ENCODE measurements around the gene SAE1. TPM values are rescaled to one million over a fixed set of nuclear protein-coding genes. Genes with fewer than 3 reads are reported as not detected.
A peak's percentile ranks its signal among the peaks of the same experiment; 100 is the strongest.

SAE1 gene
- polyA plus RNA-seq, 3 donors: 88.7 to 137 (median 127) TPM

DNA sequence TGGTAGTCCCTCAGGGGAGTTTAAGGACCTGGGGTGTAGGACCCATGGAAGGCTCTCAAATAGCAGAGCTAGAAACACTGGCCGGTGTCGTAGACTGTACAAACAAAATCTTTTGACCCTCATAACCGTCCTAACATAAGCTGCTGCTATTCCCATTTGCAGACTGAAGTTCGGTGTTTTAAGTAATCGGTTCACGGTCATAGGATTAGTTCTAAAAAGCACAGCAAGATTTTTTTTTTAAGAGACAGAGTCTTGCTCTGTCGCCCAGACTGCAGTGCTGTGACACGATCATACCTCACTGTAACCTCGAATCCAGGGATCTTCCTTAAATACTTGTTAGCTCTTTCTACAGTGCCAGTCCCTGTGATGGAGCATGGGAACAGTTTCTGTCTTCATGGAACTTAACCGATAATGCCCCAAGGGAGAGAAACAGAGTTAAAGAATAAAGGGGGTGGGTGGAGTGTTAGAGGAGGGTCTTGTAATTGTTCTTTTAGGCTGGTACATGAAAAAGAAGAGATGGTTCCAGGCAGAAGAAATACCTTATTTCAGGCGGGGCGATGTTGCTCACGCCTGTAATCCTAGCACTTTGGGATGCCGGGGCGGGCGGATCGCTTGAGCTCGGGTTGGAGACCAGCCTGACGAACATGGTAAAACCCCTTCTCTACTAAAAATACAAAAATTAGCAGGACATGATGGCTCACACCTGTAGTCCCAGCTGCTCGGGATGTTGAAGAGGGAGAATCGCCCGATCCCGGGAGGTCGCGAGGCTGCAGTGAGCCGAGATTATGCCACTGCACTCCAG lies 16.6 kb upstream of the SAE1 start:
- DNase-seq (ENCODE audit: extremely low read depth in 1 of 11, low read depth in 9 of 11, low spot score in 4 of 11): no peak

DNA sequence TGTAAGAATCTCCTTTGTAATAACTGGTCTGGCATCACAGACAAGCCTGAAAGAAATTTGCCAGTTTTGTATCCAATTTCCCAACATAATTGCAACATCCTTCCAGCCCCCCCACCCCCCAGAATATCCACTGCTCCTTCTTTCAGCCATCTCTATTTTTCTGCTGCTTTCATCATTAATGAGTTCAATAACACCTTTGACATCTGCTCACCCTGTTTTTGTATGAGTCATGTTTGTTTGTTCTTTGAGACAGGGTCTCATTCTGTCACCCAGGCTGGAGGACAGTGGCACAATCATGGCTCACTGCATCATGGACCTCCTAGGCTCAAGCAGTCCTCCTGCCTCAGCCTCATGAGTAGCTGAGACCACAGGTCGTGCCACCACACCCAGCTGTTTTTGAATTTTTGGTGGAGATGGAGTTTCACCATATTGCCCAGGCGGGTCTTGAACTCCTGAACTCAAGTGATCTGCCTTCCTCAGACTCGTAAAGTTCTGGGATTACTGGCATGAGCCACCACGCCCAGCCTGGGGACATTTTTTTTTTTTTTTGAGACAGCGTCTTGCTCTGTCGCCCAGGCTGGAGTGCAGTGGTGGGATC lies 10.1 kb upstream of the SAE1 start:
- no peak for DNase-seq (ENCODE audit: extremely low read depth in 1 of 11, low read depth in 9 of 11, low spot score in 4 of 11)

DNA sequence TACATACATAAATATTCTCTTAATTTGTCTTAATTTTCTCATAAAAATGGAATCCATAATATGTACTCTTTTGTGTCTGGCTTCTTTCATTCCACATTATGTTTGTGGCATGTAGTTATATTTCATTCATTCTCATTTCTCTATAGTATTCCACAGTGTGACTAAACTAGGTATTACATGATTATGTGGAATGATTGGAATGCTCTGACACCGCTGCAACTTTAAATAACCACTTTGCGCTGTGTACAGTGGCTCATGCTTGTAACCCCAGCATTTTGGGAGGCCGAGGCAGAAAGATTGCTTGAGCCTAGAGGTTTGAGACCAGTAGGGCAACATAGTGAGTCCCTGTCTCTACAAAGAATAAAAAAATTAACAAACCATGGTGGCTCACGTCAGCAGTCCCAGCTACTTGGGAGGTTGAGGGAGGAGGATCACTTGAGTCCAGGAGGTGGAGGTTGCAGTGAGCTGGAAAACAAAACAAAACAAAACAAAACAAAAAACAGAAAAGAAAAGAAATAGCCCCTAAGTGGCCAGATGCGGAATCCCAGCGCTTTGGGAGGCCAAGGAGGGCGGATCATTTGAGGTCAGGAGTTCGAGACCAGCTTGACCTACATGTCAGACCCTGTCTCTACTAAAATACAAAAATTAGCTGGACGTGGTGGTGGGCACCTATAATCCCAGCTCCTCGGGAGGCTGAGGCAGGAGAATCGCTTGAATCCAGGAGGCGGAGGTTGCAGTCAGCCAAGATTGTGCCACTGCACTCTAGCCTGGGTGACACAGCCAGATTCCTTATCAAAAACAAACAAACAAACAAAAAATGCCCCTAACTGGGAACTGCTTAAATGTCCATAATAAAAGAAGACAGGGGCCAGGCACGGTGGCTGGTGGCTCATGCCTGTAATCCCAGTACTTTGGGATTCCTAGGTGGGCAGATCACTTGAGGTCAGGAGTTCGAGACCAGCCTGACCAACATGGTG lies 8.0 kb upstream of the SAE1 start:
- DNase-seq (ENCODE audit: extremely low read depth in 1 of 11, low read depth in 9 of 11, low spot score in 4 of 11): no peak

DNA sequence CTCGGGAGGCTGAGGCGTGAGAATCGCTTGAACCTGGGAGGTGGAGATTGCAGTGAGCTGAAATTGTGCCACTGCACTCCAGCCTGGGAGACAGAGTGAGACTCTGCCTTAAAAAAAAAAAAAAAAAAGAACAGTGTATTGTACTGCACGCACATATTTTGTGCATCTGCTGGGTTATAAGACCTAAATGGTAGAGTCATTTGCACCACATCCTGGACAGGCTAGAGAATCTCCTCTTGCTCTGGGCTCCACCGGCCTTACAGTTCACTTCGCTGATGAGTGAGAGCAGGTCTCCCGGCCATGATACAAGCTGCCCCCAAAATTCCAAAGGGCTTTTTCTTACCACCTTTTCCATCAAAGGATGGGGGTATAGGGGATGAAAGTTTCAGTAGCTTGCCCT lies 7.2 kb upstream of the SAE1 start:
- no peak for DNase-seq (ENCODE audit: extremely low read depth in 1 of 11, low read depth in 9 of 11, low spot score in 4 of 11)

DNA sequence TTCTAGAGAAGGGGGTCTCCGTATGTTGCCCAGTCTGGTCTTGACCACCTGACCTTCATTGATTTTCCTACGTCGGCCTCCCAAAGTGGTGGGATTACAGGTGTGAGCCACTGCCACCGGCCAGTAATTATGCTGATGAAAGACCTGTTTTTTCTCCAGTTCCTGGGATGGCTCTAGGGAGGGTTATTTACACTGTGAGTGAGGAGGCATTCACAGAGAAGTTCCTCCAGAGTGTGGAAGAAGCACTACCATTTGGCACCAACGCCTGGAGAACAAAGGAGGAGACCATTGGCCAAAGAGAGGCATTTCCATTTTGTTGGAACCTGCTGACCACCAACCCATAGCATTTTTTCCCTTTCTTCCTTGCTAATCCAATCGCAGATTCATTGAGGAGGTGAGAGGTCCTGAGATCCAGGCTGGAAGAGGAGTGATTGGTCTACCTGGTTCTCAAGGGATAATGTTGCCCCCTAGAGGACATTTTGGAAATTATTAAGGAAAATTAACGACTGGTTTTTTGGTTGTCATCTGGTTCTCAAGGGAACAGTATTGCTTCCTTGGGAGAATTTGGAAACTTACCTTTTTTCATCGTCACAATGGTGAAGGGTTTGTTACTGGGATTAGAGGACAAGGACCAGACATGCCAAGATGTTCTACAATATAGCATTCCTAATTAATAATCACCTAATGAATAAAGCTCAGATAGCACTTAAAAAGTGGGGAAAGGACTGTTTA lies 5.5 kb upstream of the SAE1 start:
- peak in 4 of 11 donors; percentile 59 to 78 (median 74) for DNase-seq (ENCODE audit: extremely low read depth in 1 of 11, low read depth in 9 of 11, low spot score in 4 of 11)

DNA sequence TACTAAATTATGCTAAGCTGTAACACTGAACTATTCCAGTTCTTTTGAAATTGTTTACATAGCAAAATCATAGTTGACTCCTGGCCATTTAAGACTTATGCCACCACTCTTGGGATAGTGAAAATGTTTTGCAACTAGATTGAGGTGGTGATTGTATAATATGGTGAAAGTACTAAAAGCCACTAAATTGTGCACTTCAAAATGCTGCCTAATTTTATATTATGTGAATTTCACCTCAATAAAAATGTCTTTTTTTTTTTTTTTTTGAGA lies 5.0 kb upstream of the SAE1 start:
- DNase-seq (ENCODE audit: extremely low read depth in 1 of 11, low read depth in 9 of 11, low spot score in 4 of 11): no peak

DNA sequence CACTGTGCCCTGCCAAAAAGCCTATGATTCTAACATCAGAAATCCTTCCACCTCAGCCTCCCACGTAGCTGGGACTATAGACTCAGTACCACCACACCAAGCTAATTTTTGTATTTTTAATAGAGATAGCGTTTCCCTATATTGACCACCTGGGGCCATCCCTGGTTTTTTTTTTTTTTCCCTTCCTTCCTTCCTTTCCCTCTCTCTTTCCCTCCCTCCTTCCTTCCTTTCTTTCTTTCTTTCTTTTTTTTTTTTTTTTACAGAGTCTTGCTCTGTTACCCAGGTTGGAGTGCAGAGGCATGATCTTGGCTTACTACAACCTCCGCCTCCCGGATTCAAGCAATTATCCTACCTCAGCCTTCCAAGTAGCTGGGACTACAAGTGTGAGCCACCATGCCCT lies 1.1 kb upstream of the SAE1 start:
- no peak for DNase-seq (ENCODE audit: extremely low read depth in 1 of 11, low read depth in 9 of 11, low spot score in 4 of 11)

DNA sequence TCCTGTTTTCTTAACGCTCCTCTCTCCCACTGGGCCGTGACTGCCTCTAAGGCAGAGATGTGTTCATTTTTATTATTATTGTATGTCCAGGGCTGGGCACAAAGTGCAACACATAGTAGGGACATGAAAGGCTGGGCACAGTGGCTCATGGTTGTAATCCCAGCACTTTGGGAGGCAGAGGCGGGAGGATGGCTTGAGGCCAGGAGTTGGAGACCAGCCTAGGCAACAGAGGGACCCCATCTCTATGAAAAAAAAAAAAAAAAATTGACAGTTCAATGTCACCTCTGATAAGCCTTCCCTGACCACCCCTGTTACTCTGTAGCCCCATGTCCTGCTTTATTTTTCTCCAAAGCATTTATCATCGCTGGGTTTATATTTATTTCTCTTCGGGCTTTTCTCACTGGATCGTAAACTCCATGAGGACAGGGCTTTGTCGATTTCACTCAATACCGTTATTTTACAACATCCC lies 481 bp upstream of the SAE1 start:
- no peak for DNase-seq (ENCODE audit: extremely low read depth in 1 of 11, low read depth in 9 of 11, low spot score in 4 of 11)

DNA sequence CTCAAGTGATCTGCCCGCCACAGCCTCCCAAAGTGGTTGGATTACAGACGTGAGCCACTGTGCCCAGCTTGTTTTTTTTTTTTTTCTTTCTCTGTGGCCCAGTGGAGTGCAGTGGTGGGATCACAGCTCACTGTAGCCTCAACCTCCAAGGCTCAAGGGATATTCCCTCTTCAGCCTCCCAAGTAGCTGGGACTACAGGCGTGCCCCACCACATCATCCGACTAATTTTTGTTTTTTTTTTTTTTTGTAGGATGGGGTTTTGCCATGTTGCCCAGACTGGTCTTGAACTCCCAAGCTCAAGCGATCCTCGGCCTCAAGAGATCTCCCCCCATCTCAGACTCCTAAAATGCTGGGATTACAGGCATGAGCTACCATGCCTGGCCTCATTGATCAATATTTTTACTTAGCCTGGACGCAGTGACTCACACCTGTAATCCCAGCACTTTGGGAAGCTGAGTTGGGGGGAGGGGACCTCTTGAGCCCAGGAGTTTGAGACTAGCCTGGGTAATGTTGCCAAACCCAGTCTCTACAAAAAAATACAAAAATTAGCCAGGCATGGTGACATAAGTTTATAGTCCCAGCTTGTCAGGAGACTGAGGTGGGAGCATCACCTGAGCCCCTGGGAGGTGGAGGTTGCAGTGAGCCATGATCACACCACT lies 1.7 kb downstream of the SAE1 start:
- no peak for DNase-seq (ENCODE audit: extremely low read depth in 1 of 11, low read depth in 9 of 11, low spot score in 4 of 11)

DNA sequence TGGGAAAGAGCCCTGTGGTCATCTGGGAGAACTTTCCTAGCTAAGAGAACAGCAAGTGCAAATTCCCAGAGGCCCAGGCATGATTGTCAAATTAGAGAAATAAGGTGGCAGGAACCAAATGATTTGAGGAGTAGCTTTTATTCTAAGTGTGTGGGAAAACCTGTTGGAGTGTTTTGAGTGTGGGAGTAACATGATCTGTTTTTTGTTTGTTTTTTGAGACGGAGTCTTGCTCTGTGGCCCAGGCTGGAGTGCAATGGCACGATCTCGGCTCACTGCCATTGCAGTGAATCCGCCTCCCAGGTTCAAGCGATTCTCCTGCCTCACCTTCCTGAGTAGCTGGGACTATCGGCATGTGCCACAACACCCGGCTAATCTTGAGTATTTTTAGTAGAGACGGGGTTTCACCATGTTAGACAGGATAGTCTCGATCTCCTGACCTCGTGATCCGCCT lies 2.4 kb downstream of the SAE1 start:
- no peak for DNase-seq (ENCODE audit: extremely low read depth in 1 of 11, low read depth in 9 of 11, low spot score in 4 of 11)

DNA sequence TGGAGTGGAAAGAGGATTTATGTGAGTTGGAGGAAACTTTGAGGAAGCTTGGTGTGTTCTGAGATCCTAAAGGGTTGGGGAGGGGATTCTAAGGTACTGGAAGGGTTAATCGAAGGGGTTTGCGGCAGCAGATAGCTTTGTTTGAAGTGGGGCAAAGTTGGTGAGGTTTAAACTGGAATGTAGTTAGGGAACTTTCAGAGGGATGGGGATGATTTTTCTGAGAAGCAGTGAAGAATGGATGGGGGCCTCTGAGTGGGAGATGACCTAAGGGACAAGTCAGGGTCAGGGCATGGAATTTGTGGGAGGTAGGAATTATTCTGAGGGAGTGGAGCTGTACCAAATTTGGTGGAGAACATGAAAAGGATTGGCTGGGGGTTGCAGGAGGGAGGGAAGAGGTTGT lies 3.9 kb downstream of the SAE1 start:
- no peak for DNase-seq (ENCODE audit: extremely low read depth in 1 of 11, low read depth in 9 of 11, low spot score in 4 of 11)

DNA sequence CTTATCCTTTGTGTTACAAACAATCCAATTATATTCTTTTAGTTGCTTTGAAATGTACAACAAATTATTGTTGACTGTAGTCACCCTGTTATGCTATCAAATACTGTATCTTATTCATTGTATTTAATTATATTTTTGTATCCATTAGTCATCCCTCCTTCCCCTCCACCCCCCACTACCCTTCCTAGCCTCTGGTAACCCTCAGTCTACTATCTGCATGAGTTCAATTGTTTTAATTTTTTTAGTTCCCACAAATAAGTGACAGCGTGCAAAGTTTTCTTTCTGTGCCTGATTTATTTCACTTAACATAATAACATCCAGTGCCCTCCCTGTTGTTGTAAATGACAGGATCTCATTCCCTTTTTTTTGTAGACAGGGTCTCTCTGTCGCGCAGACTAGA lies 4.5 kb downstream of the SAE1 start:
- DNase-seq (ENCODE audit: extremely low read depth in 1 of 11, low read depth in 9 of 11, low spot score in 4 of 11): no peak

DNA sequence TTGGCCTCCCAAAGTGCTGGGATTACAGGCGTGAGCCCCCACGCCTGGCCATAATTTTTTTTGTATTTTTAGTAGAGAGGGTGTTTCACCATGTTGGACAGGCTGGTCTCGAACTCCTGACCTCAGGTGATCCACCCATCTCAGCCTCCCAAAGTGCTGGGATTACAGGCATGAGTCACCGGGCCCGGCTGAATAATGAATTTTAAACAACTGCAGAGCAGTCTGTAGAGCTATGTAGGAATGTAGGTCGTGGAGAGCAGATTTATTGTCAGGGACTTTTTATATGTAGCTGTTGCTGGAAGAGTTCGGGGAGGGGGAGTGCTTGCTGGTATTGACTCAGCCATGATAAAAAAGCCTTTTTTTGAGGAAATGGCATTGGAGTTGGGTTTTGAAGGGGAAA lies 10.6 kb downstream of the SAE1 start:
- DNase-seq (ENCODE audit: extremely low read depth in 1 of 11, low read depth in 9 of 11, low spot score in 4 of 11): peak in 2 of 11 donors; percentile 48 to 68

DNA sequence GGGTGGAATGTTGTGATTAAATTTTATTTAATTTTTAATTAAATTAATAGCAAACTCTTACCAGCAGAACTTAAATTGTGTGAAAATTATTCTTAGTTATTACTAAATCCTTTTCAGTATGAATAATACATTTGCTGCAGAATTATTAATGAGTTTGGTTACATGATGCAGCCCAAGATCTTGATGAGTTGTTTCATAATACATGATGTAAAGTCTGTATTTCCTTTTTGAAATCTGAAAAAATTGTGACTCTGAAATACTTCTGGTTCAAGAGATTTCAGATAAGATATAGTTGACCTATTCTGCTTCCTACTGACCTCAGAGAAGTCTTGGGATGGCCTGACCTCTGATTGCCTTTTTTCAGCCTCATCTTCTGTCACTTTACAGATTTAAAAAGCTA lies 11.1 kb downstream of the SAE1 start:
- no peak for DNase-seq (ENCODE audit: extremely low read depth in 1 of 11, low read depth in 9 of 11, low spot score in 4 of 11)

DNA sequence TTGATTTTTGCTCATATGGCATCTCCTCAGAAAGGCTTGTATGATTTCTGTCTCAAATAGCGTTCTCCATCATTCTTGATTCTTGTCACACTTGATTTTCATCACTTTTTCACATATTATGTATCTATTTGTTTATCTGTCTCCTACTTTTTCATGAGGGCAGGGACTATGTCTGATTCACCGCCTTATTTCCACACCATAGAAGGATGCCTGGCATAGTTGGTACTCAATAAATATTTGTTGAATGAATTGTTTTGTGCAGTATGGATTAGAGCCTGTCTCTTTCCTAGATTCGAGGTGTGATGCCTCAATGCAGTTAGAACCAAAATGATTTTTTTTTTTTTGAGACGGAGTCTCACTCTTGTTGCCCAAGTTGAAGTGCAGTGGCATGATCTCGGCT lies 12.1 kb downstream of the SAE1 start:
- DNase-seq (ENCODE audit: extremely low read depth in 1 of 11, low read depth in 9 of 11, low spot score in 4 of 11): no peak

DNA sequence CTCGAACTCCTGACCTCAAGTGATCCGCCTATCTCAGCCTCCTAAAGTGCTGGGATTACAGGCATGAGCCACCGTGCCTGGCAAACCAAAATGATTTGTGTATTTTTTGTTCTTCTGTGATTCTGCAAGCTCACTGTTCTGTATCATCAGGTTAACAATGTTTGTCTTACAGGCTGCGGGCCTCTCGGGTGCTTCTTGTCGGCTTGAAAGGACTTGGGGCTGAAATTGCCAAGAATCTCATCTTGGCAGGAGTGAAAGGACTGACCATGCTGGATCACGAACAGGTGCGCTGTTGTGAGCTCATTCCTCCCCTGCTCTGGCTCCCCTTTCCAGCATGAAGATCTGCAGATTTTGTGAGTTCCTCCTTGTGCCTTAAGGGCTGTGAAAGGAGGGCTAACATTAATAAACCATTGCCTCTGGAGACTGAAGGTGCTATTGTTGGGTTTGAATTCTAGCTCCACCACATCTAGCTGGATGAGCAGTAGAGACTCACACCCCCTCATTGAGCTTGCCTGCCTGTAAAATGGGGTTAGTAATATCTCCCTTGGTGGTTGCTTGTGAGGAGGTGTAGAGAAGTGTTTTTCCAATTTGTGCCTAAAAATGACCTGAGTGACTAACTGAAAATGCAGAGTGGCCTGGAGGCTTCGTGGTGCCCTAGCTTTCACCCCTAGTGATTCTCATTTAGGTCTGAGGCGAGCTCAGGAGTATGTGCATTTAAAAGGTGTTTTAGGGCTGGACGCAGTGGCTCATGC lies 12.9 kb downstream of the SAE1 start:
- no peak for DNase-seq (ENCODE audit: extremely low read depth in 1 of 11, low read depth in 9 of 11, low spot score in 4 of 11)

DNA sequence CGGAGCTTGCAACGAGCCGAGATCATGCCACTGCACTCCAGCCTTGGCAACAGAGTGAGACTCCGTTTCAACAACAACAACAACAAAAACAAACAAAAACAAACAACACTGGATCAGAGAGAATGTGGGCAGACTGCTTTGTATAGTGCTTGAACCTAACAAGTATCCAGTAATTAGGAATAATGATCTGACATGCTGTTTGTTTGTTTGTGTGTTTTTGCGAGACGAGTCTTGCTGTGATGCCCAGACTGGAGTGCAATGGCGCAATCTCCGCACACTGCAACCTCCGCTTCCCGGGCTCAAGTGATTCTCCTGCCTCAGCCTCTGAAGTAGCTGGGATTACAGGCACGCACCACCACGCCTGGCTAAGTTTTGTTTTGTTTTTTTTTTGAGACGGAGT lies 14.0 kb downstream of the SAE1 start:
- DNase-seq (ENCODE audit: extremely low read depth in 1 of 11, low read depth in 9 of 11, low spot score in 4 of 11): no peak
